GM23338 (cell line): Measurements from ENCODE around the gene NTM.

Experiments
- CTCF ChIP-seq, 2 experiments: fragments of 200-600 bp in 1 of 2; sonication (generic) in 1 of 2; conservative IDR thresholded peaks; 2 replicates each; pipeline versions ENCODE4 v1.5.1 to v1.6.1; 2016 to 2017; ENCODE audit warnings: antibody characterized with exemption in 2 of 2, low read depth in 2 of 2, mild to moderate bottlenecking in 2 of 2, moderate library complexity in 1 of 2
- EZH2 ChIP-seq: fragments of 200-600 bp; sonication (generic); IDR thresholded peaks from one replicate; pipeline ENCODE4 v1.8.0; 2017; ENCODE audit warnings: antibody characterized with exemption, mild to moderate bottlenecking, low read depth; ENCODE audit not compliant: unreplicated experiment
- EZH2phosphoT487 ChIP-seq: fragments of 200-600 bp; sonication (generic); IDR thresholded peaks from one replicate; pipeline ENCODE4 v1.8.1; 2018; ENCODE audit warnings: antibody characterized with exemption; ENCODE audit not compliant: unreplicated experiment
- POLR2AphosphoS5 ChIP-seq: IDR thresholded peaks from 2 replicates; pipeline ENCODE4 v1.6.1; 2016; ENCODE audit warnings: antibody characterized with exemption, low read depth
- TF ChIP-seq, protein P1 (sequence below): IDR thresholded peaks from one replicate; pipeline ENCODE4 v1.6.1; 2018; ENCODE audit warnings: antibody characterized with exemption; ENCODE audit not compliant: unreplicated experiment

DNA sequence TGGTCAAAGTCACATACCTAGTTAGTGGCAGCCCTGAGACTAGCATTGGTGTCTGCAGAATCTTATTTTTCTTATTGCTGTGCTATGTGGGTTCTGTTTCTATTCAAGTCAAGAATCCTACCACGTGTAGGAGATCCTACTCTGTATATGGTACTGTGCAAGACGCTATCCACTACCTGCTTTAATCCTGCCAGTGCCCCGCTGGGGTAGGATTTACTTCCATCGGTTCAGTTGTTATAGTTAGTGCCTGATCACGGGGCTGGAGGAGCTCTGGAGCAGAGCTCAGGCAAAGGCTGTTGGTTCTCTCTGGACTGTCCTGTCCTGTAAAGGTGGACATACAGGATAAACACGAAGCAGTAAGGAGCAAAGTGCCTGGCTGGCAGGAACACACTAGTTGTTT is 167.9 kb downstream of the NTM start:
- no peak for TF ChIP-seq CTCF (conservative IDR thresholded peaks at IDR 0.05; ENCODE audit: low read depth in 2 of 2)
- no peak for TF ChIP-seq EZH2
- no peak for TF ChIP-seq POLR2AphosphoS5
- no peak for TF ChIP-seq EZH2phosphoT487
- TF ChIP-seq, protein P1, sequence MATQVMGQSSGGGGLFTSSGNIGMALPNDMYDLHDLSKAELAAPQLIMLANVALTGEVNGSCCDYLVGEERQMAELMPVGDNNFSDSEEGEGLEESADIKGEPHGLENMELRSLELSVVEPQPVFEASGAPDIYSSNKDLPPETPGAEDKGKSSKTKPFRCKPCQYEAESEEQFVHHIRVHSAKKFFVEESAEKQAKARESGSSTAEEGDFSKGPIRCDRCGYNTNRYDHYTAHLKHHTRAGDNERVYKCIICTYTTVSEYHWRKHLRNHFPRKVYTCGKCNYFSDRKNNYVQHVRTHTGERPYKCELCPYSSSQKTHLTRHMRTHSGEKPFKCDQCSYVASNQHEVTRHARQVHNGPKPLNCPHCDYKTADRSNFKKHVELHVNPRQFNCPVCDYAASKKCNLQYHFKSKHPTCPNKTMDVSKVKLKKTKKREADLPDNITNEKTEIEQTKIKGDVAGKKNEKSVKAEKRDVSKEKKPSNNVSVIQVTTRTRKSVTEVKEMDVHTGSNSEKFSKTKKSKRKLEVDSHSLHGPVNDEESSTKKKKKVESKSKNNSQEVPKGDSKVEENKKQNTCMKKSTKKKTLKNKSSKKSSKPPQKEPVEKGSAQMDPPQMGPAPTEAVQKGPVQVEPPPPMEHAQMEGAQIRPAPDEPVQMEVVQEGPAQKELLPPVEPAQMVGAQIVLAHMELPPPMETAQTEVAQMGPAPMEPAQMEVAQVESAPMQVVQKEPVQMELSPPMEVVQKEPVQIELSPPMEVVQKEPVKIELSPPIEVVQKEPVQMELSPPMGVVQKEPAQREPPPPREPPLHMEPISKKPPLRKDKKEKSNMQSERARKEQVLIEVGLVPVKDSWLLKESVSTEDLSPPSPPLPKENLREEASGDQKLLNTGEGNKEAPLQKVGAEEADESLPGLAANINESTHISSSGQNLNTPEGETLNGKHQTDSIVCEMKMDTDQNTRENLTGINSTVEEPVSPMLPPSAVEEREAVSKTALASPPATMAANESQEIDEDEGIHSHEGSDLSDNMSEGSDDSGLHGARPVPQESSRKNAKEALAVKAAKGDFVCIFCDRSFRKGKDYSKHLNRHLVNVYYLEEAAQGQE: no peak
